CD4-positive, alpha-beta T cell treated with Interleukin-17A for 4 hours (primary cell): ENCODE results near the gene RFK.

Source experiments
- DNase-seq: peaks from one replicate; pipeline ENCODE4 v3.0.0-alpha.2; 2020; ENCODE audit warnings: mixed read lengths

The RFK gene

GRCh38 chr9:76405868-76406267 is 11.6 kb upstream of the RFK start:
- DNase-seq = no peak

GRCh38 chr9:76405340-76405739 is 11.1 kb upstream of the RFK start:
- DNase-seq = no peak

DNA sequence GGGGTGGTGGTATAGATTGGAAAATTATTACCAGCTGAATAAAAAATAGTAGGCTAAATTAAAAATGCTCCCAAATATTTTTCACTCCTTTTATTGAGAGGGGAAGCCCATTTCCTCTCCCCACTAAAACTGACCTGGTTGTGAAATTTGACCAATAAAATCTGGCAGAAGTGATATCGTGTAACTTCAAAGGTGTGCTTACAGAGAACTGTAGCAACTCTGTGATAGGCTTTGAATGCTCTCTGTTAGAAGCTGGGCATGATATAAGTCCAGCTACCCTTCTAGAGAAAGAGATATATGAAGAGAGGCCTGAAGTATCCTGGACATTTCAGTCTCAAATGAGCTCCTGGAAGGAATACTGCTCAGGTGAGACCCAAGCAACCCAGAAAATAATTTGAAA is 10.2 kb upstream of the RFK start:
- DNase-seq = no peak

DNA sequence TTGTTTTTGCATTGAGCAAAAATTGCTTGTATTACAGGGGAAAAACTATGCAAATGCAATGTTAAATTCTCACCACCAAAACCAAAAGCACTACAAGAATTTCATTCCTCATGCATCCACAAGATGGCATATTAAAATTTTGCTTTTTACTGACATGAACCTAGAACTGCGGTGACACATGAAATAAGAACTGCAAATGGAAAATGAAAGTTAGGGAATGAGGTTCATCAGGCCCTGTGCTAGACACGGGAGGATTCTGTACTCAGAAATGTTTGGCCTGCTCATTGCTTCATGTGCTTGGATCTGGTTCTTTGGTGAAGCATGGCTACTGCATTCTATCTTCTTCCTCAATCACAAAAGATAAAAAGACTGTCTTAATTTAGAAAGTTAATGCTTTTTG is 9.1 kb upstream of the RFK start:
- peak; percentile 25 for DNase-seq

DNA sequence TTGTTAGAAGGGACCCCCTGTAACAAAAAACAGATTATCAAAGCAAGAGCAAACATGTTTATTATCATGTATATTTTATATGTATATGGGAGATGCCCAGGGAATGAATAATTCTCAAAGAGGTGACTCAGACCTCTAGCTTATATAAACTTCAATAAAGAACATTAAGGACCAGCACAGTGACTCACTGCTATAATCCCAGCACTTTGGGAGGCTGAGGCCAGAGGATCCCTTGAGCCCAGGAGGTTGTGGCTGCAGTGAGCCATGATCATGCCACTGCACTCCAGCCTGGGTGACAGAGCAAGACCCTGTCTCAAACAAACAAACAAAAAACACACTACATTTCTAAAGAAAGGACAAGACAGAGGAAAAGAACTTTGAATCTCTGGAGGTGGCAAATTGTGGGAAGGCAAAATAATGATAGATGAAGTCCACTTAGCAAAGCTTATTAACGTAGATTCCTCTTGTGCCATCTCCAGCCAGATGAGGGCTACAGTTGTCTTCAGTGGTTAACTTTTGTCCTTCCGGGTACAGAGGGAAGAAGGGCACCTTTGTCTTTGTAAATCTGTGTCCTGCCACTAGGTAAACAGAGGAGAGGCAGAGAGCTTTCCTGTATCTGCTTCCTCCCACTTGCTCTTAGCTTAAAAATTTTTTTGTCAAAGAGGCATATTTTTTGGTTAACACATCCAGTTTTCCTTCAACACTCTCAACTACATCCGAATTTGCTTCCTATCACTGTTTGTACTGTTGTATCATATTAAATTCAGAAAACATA is 7.5 kb upstream of the RFK start:
- DNase-seq = no peak

DNA sequence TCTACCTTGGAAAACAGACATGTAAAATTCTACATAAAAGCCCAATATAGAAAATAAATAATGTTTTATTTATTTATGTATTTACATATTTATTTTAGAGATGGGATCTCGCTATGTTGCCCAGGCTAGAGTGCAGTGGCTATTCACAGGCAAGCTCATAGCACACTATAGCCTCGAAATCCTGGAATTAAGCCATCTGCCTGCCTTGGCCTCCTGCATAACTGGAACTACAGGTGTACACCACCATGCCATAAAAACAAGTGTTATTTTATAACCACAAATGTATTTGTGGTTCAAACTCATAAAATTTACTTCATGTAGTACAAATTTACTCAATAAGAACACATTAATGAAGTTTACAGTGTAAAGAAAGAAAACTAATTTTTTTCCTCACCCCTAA is 7.0 kb upstream of the RFK start:
- no peak for DNase-seq

DNA sequence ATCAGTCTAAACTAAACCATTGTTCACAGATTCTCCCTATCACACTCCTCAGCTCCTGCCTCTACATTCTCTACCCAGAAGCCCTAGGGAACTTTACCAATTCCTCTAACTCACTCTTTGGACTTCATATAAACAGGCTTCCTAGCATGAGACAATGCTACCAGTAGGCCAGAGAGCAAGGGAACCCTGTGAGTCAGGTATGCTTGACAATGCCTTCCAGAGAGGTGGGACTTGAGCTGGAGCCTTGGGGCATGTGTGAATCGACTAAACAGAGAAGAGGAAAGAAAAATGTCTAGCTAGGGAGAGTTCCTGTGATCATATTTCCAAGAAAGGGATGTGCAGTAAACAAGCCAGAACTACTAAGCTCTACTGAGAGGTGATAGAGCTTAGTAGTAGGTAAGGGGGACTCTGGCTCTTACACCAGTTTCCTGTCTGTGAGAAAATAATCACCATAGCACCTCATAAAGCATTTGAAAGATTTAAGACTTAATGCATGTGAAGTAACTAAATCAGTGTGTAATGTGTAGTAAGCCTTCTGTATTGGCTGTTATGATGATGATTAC is 6.4 kb upstream of the RFK start:
- no peak for DNase-seq

DNA sequence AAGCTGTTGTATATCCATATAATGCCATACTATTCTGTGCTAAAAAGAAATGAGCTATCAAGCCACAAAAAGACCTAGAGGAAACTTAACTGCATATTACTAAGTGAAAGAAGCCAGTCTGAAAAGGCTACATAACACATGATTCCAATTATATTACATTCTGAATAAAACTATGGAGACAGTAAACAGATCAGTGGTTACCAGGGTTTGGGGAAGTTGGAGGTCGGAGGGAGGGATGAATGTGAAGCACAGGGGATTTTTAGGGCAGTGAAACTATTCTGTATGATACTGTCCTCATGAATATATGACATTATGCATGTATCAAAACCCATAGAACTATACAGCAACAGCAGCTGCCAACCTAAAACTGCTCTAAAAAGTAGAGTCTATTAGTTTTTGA is 5.6 kb upstream of the RFK start:
- DNase-seq = no peak

DNA sequence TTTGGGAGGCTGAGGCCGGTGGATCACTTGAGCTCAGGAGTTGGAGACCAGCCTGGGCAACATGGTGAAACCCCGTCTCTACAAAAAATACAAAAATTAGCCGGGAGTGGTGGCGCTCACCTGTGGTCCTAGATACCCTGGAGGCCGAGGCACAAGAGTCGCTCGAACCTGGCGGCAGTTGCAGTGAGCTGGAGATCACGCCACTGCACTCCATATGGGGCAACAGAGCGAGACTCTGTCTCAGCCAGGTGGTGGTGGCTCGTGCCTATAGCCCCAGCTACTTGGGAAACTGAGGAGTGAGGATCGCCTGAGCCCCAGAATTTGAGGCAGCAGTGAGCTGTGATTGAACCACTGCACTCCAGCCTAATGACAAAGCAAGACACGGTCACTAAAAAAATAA is 2.4 kb upstream of the RFK start:
- DNase-seq = no peak

GRCh38 chr9:76396144-76396543 is 1.9 kb upstream of the RFK start:
- DNase-seq = no peak

GRCh38 chr9:76395381-76395780 is 1.2 kb upstream of the RFK start:
- no peak for DNase-seq

GRCh38 chr9:76394960-76395252 is 680 bp upstream of the RFK start:
- DNase-seq = peak; percentile 64

- no peak for DNase-seq
Measured at GRCh38 chr9:76390656-76391055, 3.6 kb downstream of the RFK start.

- no peak for DNase-seq
Measured at GRCh38 chr9:76379494-76379893, 14.7 kb downstream of the RFK start.

- DNase-seq = no peak
Measured at GRCh38 chr9:76378367-76379073, 15.7 kb downstream of the RFK start.

DNA sequence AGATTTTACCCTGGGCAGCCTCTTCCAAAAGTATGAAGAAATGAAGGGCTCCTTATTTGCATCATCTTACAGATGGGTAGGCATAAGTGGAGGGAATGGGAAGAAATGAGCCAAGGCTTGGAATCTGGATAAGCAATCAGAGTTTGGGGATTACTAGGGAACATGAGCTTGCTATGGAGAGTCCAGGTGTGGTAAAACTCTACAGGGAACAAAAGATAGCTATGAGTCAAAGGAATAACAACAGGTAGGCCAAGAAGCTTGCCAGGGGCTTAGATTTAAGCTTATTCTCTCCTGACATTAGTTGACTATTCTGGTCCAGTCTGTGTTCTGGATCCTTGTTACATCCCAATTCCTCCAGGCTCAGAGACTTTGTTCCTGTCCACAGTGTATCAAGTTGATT is 16.4 kb downstream of the RFK start:
- DNase-seq = no peak

- no peak for DNase-seq
Measured at GRCh38 chr9:76374783-76375559, 19.3 kb downstream of the RFK start.

DNA sequence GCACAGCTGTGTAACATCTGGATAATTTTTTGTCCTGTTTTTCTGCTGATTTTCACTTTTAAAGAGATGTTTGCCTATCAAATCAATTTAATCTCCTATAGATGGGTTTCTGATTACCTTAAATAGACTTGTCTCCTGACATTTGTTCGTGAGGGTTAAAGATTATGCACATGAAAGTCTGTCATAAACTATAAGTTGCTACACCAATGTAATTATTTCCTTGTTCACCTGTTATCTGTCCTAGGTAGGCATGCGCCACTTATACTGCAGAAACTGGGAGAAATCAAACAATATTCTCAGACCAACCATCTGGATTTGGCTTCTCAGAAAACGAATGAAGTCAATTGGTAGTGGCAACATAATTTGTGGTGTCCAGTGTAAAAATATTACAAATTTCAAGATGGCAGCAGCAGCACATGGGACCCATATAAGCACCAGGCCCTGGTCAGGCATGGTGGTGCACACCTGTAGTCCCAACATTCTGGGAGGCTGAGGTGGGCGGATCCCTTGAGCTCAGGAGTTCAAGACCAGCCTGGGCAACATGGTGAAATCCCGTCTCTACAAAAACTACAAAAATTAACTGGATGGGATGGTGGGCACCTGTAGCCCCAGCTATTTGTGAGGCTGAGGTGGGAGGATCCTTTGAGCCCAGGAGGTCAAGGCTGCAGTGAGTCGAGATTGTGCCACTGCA is 20.3 kb downstream of the RFK start:
- DNase-seq = no peak

DNA sequence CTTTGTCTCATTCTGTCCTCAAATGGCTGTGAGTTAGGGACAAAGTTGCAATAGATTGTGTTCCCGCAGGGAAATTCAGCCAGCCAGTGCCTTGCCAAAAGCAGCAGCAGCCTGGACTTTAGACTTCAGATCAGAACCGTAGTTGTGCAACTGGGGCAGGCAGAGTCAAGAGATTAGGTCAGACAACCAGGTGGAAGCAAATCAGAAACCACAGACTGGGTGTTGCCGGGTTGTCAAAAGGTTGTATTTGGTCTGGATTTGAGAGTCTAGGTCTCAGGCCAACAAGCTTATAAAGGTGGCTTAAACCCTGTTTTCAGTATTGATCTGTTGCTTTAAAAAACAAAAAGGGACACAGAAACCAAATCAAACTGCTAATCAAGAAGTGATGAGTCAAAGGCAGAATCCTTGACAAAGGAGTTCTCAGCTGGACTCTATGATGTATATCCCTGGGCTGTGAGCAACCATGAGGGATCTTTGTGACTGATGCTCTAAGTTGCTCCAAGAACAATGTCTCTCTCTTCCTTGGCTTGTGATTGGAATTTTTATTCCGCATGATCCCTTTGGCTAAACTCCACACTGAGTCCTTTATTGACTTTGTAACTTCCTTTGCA is 20.9 kb downstream of the RFK start:
- DNase-seq = no peak

DNA sequence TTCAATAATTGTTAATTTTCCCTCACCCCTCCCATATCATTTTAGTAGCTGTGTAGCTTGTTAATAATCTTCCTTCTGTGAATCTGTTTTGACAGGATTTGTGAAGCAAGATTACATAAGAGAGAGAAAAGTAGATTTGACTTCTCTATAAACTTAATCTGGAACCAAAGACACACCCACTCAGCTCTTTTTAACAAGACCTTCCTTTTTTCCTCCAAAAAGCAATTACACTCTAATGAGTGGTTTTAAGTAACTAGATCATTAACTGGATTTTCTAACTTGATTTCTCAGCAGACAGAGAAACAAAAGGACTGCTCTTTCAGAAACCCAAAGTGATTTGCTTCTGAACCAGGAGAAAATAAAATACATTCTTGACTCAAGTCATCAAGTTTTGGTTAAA is 21.9 kb downstream of the RFK start:
- DNase-seq = no peak

DNA sequence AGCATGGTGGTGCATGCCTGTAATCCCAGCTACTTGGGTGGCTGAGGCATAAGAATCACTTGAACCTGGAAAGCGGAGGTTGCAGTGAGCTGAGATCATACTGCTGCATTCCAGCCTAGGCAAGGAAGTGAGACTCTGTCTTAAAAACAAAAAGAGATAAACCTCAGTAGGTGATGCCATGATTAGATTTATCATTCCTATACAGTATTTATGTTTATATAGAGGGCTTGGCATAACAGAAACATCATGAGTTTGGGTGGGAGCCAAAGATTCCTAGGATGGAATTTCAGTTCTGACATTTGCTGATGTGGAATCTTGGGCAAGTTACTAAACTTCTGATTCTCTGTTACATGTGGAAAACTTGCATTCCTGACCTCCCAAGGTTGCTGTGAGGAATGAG is 22.3 kb downstream of the RFK start:
- no peak for DNase-seq

GRCh38 chr9:76370396-76371023 is 23.7 kb downstream of the RFK start:
- no peak for DNase-seq
